Measurements from ENCODE around the gene MORC1.

The MORC1 gene

DNA sequence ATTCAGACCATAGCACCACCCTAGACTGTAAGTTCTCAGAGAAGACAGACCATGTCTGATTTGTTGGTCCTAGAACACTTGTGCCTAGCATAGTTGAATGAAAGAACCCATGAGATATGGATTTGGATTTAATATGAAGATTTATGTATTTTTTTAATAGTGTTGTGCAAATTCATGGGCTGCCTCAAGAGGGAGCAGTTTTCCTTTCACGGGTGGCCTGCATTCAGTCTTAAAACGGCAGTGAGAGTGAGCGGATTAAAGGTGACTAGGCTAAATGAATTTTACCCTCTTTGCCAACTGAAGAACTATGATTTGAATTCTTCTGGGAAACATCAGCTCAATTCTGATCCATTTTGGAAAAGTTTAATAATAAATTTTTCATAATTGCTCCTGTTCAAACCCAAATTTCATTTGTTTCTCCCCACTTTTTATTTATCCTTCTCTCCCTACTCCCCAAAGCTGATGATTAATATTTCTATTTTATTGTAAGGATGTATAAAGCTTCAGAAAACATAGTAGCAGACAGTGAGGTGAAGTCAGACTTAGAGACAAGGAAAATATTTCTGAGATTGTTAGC is 67.3 kb downstream of the MORC1 start:
- Histone ChIP-seq H3K4me3 (ENCODE audit: low read length) (no peak overlapping the region), H3K9ac (ENCODE audit: low read length) (no peak overlapping the region), H3K4me1 (ENCODE audit: low read length) (peaks cover 5% of the 10 kb centered on the region), H3K27ac (ENCODE audit: low read length) (no peak overlapping the region), H2AFZ (ENCODE audit: low read depth, low read length) (peak overlapping the region; percentile 69), H3K4me2 (ENCODE audit: low read length) (no peak overlapping the region), H3K79me2 (ENCODE audit: low read length) (no peaks in the 10 kb centered on the region), H3K36me3 (replicated peaks; ENCODE audit: low read depth, low read length) (no peaks in the 10 kb centered on the region), H3K9me3 (ENCODE audit: insufficient read depth, low read length) (no peaks in the 10 kb centered on the region), H3K27me3 (ENCODE audit: low read depth, low read length) (no peaks in the 10 kb centered on the region), H4K20me1 (ENCODE audit: insufficient read depth, low read length) (no peaks in the 10 kb centered on the region)
- no peak for TF ChIP-seq EZH2phosphoT487 (IDR thresholded peaks at IDR 0.05; ENCODE audit: low read depth)
- TF ChIP-seq CTCF (IDR thresholded peaks at IDR 0.05; ENCODE audit: low read depth, low read length) = peak; percentile 77

DNA sequence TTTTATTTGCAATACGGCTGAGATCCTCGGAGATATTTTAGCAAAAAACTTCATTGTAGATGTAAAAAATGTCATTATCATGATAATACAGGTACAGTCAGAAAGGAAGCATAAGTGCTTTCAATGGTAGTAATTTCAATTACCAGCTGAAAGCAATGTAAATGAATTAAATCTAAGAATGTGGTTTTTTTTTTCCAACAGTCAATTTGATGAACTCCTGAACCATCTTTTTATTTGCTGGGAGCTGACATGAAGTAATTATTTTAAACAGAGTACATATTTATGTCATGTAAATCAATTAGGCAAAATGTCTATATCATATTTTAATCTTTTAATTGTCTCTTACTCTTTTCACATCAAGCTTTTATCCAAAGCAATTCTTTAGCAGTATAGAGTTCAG is 70.6 kb downstream of the MORC1 start:
- Histone ChIP-seq H3K4me1 (ENCODE audit: low read length) (peaks cover 13% of the 10 kb centered on the region), H3K4me2 (ENCODE audit: low read length) (no peak overlapping the region), H3K79me2 (ENCODE audit: low read length) (no peaks in the 10 kb centered on the region)

GRCh38 chr3:109045271-109046040 is 72.5 kb downstream of the MORC1 start:
- no peak for TF ChIP-seq CTCF (IDR thresholded peaks at IDR 0.05; ENCODE audit: low read depth, low read length)
- TF ChIP-seq EZH2phosphoT487 (IDR thresholded peaks at IDR 0.05; ENCODE audit: low read depth) = no peak
- H3K36me3 ChIP-seq (replicated peaks; ENCODE audit: low read depth, low read length) = no peaks in the 10 kb centered on the region
- H3K9ac ChIP-seq (ENCODE audit: low read length) = no peak overlapping the region
- peaks cover 13% of the 10 kb centered on the region for H3K4me1 ChIP-seq (ENCODE audit: low read length)
- H3K4me3 ChIP-seq (ENCODE audit: low read length) = no peak overlapping the region
- H4K20me1 ChIP-seq (ENCODE audit: insufficient read depth, low read length) = no peaks in the 10 kb centered on the region
- H3K79me2 ChIP-seq (ENCODE audit: low read length) = no peaks in the 10 kb centered on the region
- H3K4me2 ChIP-seq (ENCODE audit: low read length) = peak overlapping the region; percentile 14
- H3K9me3 ChIP-seq (ENCODE audit: insufficient read depth, low read length) = no peaks in the 10 kb centered on the region
- H3K27ac ChIP-seq (ENCODE audit: low read length) = no peak overlapping the region
- no peak overlapping the region for H2AFZ ChIP-seq (ENCODE audit: low read depth, low read length)
- H3K27me3 ChIP-seq (ENCODE audit: low read depth, low read length) = no peaks in the 10 kb centered on the region

More for the DNA sequence above, 70.6 kb downstream of the MORC1 start:
- no peak overlapping the region for H3K9ac ChIP-seq (ENCODE audit: low read length)
- no peaks in the 10 kb centered on the region for H4K20me1 ChIP-seq (ENCODE audit: insufficient read depth, low read length)
- H3K36me3 ChIP-seq (replicated peaks; ENCODE audit: low read depth, low read length) = no peaks in the 10 kb centered on the region
- H3K9me3 ChIP-seq (ENCODE audit: insufficient read depth, low read length) = no peaks in the 10 kb centered on the region
- no peak overlapping the region for H3K27ac ChIP-seq (ENCODE audit: low read length)
- TF ChIP-seq CTCF (IDR thresholded peaks at IDR 0.05; ENCODE audit: low read depth, low read length) (no peak), EZH2phosphoT487 (IDR thresholded peaks at IDR 0.05; ENCODE audit: low read depth) (no peak)
- no peak overlapping the region for H2AFZ ChIP-seq (ENCODE audit: low read depth, low read length)
- no peak overlapping the region for H3K4me3 ChIP-seq (ENCODE audit: low read length)
- H3K27me3 ChIP-seq (ENCODE audit: low read depth, low read length) = no peaks in the 10 kb centered on the region

DNA sequence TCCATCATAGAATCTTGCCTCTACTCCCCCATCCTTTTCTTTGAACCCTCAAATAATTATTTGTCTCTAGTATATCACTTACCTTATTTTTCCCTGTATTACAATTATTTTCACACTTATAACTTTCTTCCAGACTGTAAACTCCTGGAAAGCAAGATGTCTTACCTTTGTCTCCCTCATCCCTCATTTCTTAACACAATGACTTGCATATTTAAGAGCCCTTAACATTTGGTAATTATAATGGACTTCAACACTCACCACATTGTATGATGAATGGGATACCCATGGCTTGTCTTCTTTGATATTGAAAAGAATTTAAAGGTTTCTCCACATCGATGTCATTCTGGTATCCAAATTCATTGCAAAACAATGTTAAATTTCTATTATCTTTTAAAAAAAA is 82.9 kb downstream of the MORC1 start:
- no peak overlapping the region for H3K9ac ChIP-seq (ENCODE audit: low read length)
- H3K27ac ChIP-seq (ENCODE audit: low read length) = no peak overlapping the region
- peaks cover 9% of the 10 kb centered on the region for H3K27me3 ChIP-seq (ENCODE audit: low read depth, low read length)
- H2AFZ ChIP-seq (ENCODE audit: low read depth, low read length) = no peak overlapping the region
- no peaks in the 10 kb centered on the region for H3K4me1 ChIP-seq (ENCODE audit: low read length)
- no peaks in the 10 kb centered on the region for H3K9me3 ChIP-seq (ENCODE audit: insufficient read depth, low read length)
- no peaks in the 10 kb centered on the region for H4K20me1 ChIP-seq (ENCODE audit: insufficient read depth, low read length)
- no peaks in the 10 kb centered on the region for H3K79me2 ChIP-seq (ENCODE audit: low read length)
- H3K4me2 ChIP-seq (ENCODE audit: low read length) = no peak overlapping the region
- H3K4me3 ChIP-seq (ENCODE audit: low read length) = no peak overlapping the region
- H3K36me3 ChIP-seq (replicated peaks; ENCODE audit: low read depth, low read length) = no peaks in the 10 kb centered on the region
- TF ChIP-seq CTCF (IDR thresholded peaks at IDR 0.05; ENCODE audit: low read depth, low read length) (no peak), EZH2phosphoT487 (IDR thresholded peaks at IDR 0.05; ENCODE audit: low read depth) (no peak)

Data from OCI-LY3 (cell line).